Esophagus squamous epithelium (tissue), 5 donors: ENCODE data around the gene PLXND1. TPM values are rescaled to one million over a fixed set of nuclear protein-coding genes. Genes with fewer than 3 reads are reported as not detected.

ENCODE experiments used
- DNase-seq: peaks from one replicate; lab custom pipeline; 2025; lab: John Stamatoyannopoulos, UW
- H3K27ac ChIP-seq, 4 donors: fragments of 200-600 bp; sonication (generic); one replicate each; pipeline ENCODE4 v1.5.1; 2016 to 2019; ENCODE audit warnings: mild to moderate bottlenecking in 1 of 4
- H3K27me3 ChIP-seq, 4 donors: fragments of 200-600 bp; sonication (generic); 1 replicate in 3 of 4; 2 replicates in 1 of 4; pipeline versions ENCODE4 v1.5.1 to v1.6.0; 2017 to 2021; ENCODE audit warnings: antibody characterized with exemption in 1 of 4
- H3K36me3 ChIP-seq, 3 donors: fragments of 200-600 bp; sonication (generic); one replicate each; pipeline ENCODE4 v1.5.1; 2016 to 2019
- H3K4me1 ChIP-seq, 3 donors: fragments of 200-600 bp; sonication (generic); one replicate each; pipeline ENCODE4 v1.5.1; 2017 to 2019
- H3K4me3 ChIP-seq, 4 donors: fragments of 200-600 bp; sonication (generic); 1 replicate in 3 of 4; 2 replicates in 1 of 4; pipeline ENCODE4 v1.5.1; 2016 to 2019; ENCODE audit warnings: mild to moderate bottlenecking in 2 of 4, moderate library complexity in 1 of 4
- H3K9me3 ChIP-seq, 3 donors: fragments of 200-600 bp; sonication (generic); one replicate each; pipeline ENCODE4 v1.5.1; 2016 to 2019
- POLR2A ChIP-seq, 4 donors: fragments of 450-650 bp; IDR thresholded peaks; one replicate each; pipeline ENCODE4 v1.6.1; 2017; ENCODE audit warnings: antibody characterized with exemption in 4 of 4, mild to moderate bottlenecking in 4 of 4, moderate library complexity in 3 of 4
- WGBS, 2 donors: methylation state at CpG; one replicate each; pipeline ENCODE4 v1.1.5; 2018; 5-methylcytosine and 5-hydroxymethylcytosine counted together
- intact Hi-C: fragments of 100-400 bp; cut with DNase I; formaldehyde crosslinking; loops from one replicate; pipeline ENCODE4 v1.15.0; 2022
- total RNA-seq, 4 donors: library from RNA; depleted of rRNA; stranded (reverse); fragments of >200 nt; gene quantifications; one replicate each; pipeline ENCODE4 v1.1.0, GENCODE V29; 2016
- TF ChIP-seq, protein P1 (sequence below), 6 experiments: fragments of 450-650 bp in 4 of 6; fragments of 200-600 bp in 2 of 6; sonication (generic) in 2 of 6; IDR thresholded peaks; one replicate each; pipeline ENCODE4 v1.5.1; 2016 to 2019; ENCODE audit warnings: antibody characterized with exemption in 6 of 6, mild to moderate bottlenecking in 4 of 6, moderate library complexity in 4 of 6
- donor health status: DM: yes; HTN: yes; CAD: no.

Gene PLXND1
- total RNA-seq, 4 donors from 2014 or later = 4.5 to 66.0 (median 24.4) TPM

DNA sequence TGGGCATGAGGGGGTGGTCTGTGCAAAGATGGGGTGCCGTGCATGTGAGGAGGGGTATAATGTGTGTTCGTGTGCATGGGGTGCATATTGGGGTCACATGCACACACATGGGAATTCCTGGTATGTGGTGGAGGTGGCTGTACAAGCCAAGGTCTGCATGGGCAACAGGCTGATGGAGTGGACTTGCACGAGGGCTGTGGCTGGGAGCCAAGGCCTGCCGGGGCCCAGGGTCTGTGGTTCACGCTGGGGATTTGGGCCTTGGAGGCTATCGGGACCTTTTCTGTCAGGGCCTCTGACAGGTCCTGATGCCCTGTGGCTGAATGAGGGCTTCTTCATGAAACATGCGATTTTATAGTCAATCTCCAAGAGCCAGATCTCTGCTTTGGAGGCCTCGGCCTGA lies 9.8 kb upstream of the PLXND1 start:
- Histone ChIP-seq H3K27ac (peak overlapping the region; percentile 34 to 82 (median 66)), H3K36me3 (no peaks in the 10 kb centered on the region), H3K4me1 (peaks cover 0 to 91% (median 49%) of the 10 kb centered on the region in 3 donors), H3K27me3 (no peaks in the 10 kb centered on the region), H3K4me3 (no peak overlapping the region), H3K9me3 (no peaks in the 10 kb centered on the region)
- no peak for TF ChIP-seq POLR2A (IDR thresholded peaks at IDR 0.05)
- TF ChIP-seq, protein P1, sequence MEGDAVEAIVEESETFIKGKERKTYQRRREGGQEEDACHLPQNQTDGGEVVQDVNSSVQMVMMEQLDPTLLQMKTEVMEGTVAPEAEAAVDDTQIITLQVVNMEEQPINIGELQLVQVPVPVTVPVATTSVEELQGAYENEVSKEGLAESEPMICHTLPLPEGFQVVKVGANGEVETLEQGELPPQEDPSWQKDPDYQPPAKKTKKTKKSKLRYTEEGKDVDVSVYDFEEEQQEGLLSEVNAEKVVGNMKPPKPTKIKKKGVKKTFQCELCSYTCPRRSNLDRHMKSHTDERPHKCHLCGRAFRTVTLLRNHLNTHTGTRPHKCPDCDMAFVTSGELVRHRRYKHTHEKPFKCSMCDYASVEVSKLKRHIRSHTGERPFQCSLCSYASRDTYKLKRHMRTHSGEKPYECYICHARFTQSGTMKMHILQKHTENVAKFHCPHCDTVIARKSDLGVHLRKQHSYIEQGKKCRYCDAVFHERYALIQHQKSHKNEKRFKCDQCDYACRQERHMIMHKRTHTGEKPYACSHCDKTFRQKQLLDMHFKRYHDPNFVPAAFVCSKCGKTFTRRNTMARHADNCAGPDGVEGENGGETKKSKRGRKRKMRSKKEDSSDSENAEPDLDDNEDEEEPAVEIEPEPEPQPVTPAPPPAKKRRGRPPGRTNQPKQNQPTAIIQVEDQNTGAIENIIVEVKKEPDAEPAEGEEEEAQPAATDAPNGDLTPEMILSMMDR (IDR thresholded peaks at IDR 0.05) = no peak
- no peak for DNase-seq
- 42 to 61% methylated on average over 3 to 5 of the region's 8 CpGs for WGBS, 2 donors
- intact Hi-C loops = no loop called here

DNA sequence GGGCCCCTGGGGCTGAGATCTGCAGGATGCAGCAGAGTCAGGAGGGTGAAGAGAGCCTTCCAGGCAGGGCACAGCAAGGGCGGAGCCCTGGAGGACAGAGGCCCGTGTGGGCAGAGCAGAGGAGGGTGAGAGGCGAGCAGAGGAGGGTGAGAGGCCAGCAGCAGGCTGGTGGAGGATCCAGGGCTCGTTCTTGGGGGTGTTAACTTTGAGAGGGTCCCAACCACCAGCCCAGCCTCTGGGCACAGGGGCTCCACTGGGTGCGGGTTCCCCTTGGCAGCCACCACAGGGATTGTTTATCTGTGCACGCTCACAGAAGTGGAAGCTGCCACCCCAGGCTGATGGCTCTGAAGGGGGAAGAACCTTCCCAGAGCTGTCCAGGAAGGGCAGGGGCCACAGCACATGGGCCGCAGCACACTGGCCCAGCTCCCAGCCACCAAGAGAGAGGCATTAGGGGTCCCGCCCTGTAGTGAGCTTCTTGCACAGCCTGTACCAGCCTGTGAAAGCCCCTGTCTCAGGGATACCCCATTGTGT lies 9.3 kb upstream of the PLXND1 start:
- H3K4me1 ChIP-seq = peaks cover 0 to 90% (median 50%) of the 10 kb centered on the region in 3 donors
- no peak for DNase-seq
- no peak overlapping the region for H3K4me3 ChIP-seq
- WGBS, 2 donors = 31 to 43% methylated on average over 3 to 6 of the region's 8 CpGs
- H3K36me3 ChIP-seq = no peaks in the 10 kb centered on the region
- no peaks in the 10 kb centered on the region for H3K9me3 ChIP-seq
- intact Hi-C loops = no loop called here
- peak overlapping the region; percentile 34 to 82 (median 66) for H3K27ac ChIP-seq
- no peaks in the 10 kb centered on the region for H3K27me3 ChIP-seq
- TF ChIP-seq, protein P1 (IDR thresholded peaks at IDR 0.05) = no peak
- TF ChIP-seq POLR2A (IDR thresholded peaks at IDR 0.05) = peak in 1 of 4 donors; percentile 12

DNA sequence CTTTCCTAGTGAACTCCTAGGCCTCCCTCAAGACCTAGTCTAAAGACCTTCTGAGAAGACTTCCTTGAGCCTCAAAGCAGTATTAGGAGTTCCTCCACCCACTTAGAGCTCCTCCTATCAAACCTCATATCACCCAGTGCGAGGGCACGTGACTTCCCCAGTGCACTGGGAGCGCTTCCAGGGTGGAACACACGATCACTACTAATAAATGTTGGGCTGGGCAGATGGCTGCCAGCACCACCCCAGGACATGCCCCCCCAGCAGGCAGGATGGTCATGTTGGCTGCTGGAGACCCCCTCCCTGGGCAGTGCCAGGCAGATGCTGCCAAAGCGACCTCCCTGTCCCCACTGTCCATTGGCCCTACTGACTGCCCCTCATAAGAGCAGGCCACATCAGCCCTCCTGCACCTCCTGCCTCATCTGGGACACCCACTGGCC lies 8.5 kb upstream of the PLXND1 start:
- Histone ChIP-seq H3K27me3 (no peaks in the 10 kb centered on the region), H3K4me1 (peaks cover 0 to 92% (median 53%) of the 10 kb centered on the region in 3 donors), H3K9me3 (no peaks in the 10 kb centered on the region), H3K27ac (peak overlapping the region; percentile 27 to 82 (median 52)), H3K36me3 (no peaks in the 10 kb centered on the region), H3K4me3 (no peak overlapping the region)
- WGBS, 2 donors = no CpG with 5 or more reads among the region's 5 CpGs
- DNase-seq = no peak
- TF ChIP-seq, protein P1 (IDR thresholded peaks at IDR 0.05) = no peak
- TF ChIP-seq POLR2A (IDR thresholded peaks at IDR 0.05) = peak in 1 of 4 donors; percentile 30
- intact Hi-C loops = no loop called here

DNA sequence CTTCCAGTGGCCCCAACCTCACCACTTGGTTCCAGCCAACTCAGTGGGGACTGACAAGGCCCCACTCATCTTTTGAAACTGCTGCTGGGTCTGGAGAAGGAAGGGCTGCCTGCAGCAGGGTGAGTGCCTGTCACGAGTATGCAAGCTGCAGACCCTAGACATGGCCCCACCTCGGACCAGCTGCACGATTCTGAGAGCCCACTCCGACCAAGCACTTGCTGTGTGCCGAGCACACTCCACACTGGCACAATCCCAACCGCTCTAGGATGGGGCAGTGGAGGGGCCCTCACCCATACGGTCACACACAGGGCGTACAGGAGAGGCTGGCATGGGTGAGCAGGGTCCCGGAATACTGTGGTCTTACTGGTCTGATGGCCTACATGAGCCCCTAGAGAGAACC lies 8.0 kb upstream of the PLXND1 start:
- no peaks in the 10 kb centered on the region for H3K36me3 ChIP-seq
- DNase-seq = no peak
- TF ChIP-seq POLR2A (IDR thresholded peaks at IDR 0.05) = no peak
- TF ChIP-seq, protein P1 (IDR thresholded peaks at IDR 0.05) = no peak
- H3K4me1 ChIP-seq = peaks cover 0 to 92% (median 51%) of the 10 kb centered on the region in 3 donors
- no peak overlapping the region for H3K4me3 ChIP-seq
- no peaks in the 10 kb centered on the region for H3K9me3 ChIP-seq
- WGBS, 2 donors = 100% methylated on average over 3 of the region's 9 CpGs; no CpG with 5 or more reads in 1 of the 2 donors
- H3K27me3 ChIP-seq = no peaks in the 10 kb centered on the region
- intact Hi-C loops = no loop called here
- peak overlapping the region in 3 of 4 donors; percentile 22 to 82 (median 27) for H3K27ac ChIP-seq

DNA sequence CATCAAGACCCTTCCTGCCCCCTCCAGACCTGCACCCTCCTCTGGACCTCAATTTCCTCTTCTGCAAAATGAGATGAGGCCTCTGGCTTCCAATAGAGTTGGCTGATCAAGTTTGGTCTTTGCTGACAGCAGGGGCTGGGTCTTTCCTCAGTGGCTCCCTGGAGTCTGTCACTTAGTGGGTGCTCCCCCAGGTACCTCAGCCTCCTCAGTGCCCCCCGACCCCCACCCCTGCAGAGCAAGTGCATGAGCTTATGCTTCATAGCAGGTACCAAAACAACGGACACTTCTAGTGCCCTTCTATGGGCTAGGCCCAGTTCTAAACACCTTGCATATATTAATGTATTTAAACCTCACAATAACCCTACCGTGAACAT lies 6.9 kb upstream of the PLXND1 start:
- H3K27me3 ChIP-seq = peaks cover 0 to 9% (median 0%) of the 10 kb centered on the region in 4 donors
- 82 to 83% methylated on average over 2 to 3 of the region's 3 CpGs for WGBS, 2 donors
- DNase-seq = no peak
- no peak overlapping the region for H3K4me3 ChIP-seq
- TF ChIP-seq, protein P1 (IDR thresholded peaks at IDR 0.05) = no peak
- no peak for TF ChIP-seq POLR2A (IDR thresholded peaks at IDR 0.05)
- intact Hi-C loops = no loop called here
- no peaks in the 10 kb centered on the region for H3K36me3 ChIP-seq
- H3K9me3 ChIP-seq = no peaks in the 10 kb centered on the region
- peaks cover 7 to 92% (median 51%) of the 10 kb centered on the region in 3 donors for H3K4me1 ChIP-seq
- peak overlapping the region in 3 of 4 donors; percentile 3 to 62 (median 60) for H3K27ac ChIP-seq
